Subcutaneous adipose tissue (tissue), 4 donors: ENCODE data around the gene LOXL1. TPM values are rescaled to one million over a fixed set of nuclear protein-coding genes. Genes with fewer than 3 reads are reported as not detected.

Source experiments
- CTCF ChIP-seq: fragments of 450-650 bp; IDR thresholded peaks from one replicate; pipeline ENCODE4 v1.5.1; 2016; ENCODE audit warnings: low read depth, mild to moderate bottlenecking, control low read depth, antibody characterized with exemption, moderate library complexity
- total RNA-seq, 4 donors: library from RNA; depleted of rRNA; stranded (reverse); fragments of >200 nt; gene quantifications; one replicate each; pipeline ENCODE4 v1.1.0, GENCODE V29; 2016

Gene LOXL1
- total RNA-seq, 4 donors from 2014 or later, result 4.2 to 9.2 (median 6.3) TPM

DNA sequence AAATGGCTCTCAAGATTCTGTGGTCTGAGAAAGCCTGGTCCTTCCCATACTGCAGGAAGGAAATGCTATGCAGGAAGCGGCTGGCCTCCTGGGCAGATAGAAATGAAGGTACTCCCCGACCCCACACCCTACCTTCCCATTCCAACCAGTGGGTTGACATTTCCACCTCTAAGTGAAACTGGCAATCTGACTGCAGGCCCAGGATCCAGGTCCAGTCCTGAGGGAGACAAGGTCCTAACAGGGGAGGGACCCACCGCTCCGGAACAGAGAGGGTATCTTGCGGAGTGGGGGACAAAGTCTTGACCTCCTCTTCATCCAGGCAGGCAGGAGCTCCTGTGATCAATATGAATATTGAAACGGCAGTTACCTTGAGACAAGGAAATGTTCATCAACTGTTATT is 6.6 kb upstream of the LOXL1 start:
- no peak for TF ChIP-seq CTCF

DNA sequence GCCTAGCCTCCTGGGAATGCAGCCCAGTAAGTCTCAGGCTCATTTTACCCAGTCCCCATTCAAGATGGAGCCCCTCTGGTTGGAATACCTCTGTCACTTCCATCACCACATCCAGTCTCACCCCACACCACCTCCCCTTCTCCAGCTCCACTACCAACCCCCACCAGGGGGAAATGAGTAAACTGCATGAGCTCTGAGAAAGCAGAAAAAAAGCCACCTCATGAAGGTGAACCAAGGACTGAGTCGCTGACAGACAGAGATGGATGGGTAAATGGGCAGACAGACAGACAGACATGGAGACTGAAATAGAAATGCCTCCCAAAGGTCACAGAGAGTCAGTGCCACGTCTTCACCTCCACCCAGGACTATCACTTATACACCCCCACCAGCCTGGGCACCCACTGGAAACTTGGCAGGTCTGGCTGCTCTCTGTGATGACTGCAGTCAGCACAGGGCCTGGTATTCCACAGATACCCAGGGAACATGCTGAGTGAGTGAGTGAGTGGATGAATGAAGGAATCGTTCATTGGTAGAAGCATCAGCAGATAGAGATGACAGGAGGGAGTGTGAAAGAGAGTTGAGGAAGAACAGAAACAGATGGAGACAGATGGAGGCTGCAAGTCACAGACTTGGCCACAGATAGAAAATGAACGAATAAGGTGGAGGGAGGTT is 4.9 kb upstream of the LOXL1 start:
- no peak for TF ChIP-seq CTCF

DNA sequence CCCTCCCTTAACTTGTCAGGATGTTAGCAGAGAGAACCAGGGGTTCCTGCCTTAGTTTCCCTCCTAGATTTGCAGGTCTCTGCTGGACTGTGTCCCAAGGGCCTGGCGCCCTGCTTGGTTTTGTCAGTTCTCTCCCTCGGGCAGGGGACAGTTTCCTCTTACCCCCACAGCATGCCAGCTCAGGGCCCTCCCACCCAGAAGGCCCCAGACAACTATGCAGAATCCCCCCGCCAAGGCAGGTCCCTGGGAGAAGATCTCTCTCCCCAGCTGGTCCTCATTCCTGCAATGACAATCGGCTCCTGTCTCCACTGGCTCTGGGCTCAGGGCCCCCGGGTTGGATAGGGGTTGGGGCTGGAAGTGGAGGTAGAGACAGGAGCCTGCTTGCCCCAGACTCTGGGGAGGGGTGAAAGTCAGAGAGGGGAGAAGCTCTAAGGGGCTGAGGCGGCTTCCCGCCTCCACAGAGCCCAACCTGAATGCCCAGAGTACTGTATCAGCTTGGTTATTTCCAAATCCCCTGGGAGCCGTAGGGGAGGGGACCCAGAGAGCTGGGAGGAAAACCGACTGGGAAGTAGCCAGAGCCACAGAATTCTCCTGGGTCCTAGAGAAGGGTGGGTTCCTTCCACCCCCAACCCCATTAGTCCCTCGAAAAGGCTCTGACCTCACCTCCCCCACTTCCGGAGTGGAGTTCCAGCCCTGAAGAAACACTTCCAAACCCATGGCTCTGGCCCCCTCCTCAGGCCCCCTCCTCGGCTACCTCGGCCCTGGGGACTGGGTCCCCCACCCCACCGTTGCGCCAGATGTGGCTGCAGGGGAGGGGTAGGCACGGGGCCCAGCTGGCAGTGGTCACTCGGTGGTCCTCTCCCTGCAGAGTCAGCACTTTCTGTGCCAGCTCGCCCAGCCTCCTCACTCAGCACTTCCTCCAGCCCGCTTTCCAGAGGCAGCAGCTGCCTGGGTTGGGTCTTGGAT is 3.8 kb upstream of the LOXL1 start:
- TF ChIP-seq CTCF, result no peak

- no peak for TF ChIP-seq CTCF
Observed at GRCh38 chr15:73923156-73923487, 3.1 kb upstream of the LOXL1 start.

DNA sequence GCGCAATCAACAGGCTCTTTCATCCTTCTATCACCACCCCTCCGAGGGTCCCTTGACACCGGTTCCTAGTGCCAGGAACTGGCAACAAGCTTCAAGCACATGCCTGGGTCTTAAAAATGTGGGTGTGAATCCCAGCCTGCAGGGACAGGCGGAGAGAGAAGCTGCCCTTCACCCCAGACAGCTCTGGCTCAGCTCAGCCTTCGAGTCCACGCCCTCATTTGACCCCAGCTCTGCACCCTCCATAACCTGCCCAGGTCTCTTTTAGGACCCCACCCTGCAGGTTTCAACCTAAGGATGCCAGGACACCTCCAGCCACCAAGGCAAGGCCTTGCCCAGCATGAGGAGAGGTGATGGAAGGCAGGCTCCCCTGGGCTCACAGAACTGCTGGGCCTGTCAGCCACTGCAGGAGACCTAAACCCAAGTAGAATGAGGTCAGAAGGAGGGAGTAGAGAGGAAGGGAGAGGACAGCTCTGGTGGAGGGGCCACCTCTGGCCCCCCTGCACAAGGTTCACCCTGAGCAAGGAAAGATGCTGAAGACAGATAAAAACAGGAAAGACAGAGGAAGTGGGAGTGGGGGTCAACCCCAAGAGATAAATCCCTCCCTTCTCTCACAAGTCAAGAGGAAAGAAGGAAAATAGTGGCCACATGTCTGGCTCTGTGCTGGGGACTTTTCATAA is 2.6 kb upstream of the LOXL1 start:
- TF ChIP-seq CTCF, result no peak

DNA sequence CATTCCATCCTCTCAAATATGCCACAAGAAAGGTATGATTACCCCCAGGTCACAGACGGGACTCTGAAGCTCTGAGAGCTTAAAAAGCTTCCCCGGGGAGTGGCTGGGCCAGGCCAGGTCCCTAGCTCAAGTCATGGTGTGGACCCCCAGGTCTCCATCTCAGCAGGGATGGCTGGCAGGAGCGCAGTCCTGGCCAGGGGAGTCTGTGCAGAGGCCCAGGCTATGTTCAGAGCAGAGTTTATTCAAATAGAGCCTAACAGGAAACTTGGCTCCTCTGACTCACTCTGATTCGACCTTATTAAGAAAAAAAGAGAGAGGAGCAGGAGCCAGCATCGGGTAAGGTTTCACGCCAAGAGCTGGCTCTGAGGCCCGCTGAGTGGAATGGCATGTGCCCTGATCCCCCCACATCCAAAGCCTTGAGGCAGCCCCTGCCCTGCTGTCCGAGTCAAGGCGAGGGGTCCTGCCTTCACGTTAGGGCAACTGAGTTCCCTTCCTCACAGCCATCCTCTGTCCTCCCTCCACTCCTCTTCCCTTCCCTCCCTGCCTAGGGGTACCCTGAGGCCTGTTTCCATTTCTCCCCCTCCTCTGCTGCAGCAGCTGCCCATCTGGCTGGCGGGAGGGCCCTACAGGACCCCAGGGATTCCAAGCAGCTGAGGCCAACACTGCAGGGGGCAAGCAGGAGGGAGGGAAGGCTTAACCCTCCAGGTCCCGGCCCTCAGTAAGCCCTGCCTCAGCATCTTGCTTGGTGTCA is 1.9 kb upstream of the LOXL1 start:
- no peak for TF ChIP-seq CTCF

- no peak for TF ChIP-seq CTCF
Observed at GRCh38 chr15:73925848-73926218, 429 bp upstream of the LOXL1 start.
